PC-9 (cell line): Measurements from ENCODE around the gene ZFHX3. TPM values are rescaled to one million over a fixed set of nuclear protein-coding genes. Genes with fewer than 3 reads are reported as not detected.

ENCODE experiments used
- BruUV-seq: library from RNA; stranded (reverse); fragments of 400-500 nt; replicated peaks from 2 replicates; lab custom pipeline; 2021; lab: Mats Ljungman, UMichigan
- CTCF ChIA-PET: fragments of 300-600 bp; sonication (Branson Sonifier 250); formaldehyde crosslinking; loops from one replicate; lab custom pipeline; 2022; ENCODE audit warnings: antibody characterized with exemption; lab: Charles Lee
- POLR2A ChIA-PET: fragments of 300-600 bp; sonication (Branson Sonifier 250); formaldehyde crosslinking; loops from one replicate; lab custom pipeline; 2022; ENCODE audit warnings: antibody characterized with exemption; ENCODE audit not compliant: unreplicated experiment; lab: Charles Lee
- DNase-seq, 2 experiments: peaks; one replicate each; pipeline versions ENCODE4 v3.0.0 to v3.0.0-alpha.2; 2015 to 2022; ENCODE audit warnings: mixed read lengths in 1 of 2
- H2AFZ ChIP-seq: fragments of 200-600 bp; sonication (generic); 2 replicates; pipeline ENCODE4 v1.8.1; 2017; ENCODE audit warnings: antibody characterized with exemption
- H3F3A ChIP-seq: fragments of 200-600 bp; sonication (generic); 2 replicates; pipeline ENCODE4 v1.8.1; 2017; ENCODE audit warnings: antibody characterized with exemption, mild to moderate bottlenecking, low read depth; ENCODE audit not compliant: insufficient read depth
- H3K27ac ChIP-seq: fragments of 200-600 bp; sonication (generic); 2 replicates; pipeline ENCODE4 v1.6.1; 2016; ENCODE audit warnings: mixed run types
- H3K27me3 ChIP-seq: fragments of 200-600 bp; sonication (generic); 2 replicates; pipeline ENCODE4 v1.6.1; 2016; ENCODE audit warnings: low read depth, mixed run types; ENCODE audit not compliant: insufficient read depth
- H3K36me3 ChIP-seq: fragments of 200-600 bp; sonication (generic); 2 replicates; pipeline ENCODE4 v1.6.1; 2016; ENCODE audit warnings: low read depth, mixed run types
- H3K4me1 ChIP-seq: fragments of 200-600 bp; sonication (generic); replicated peaks from 2 replicates; pipeline ENCODE4 v1.6.1; 2016; ENCODE audit warnings: mixed run types; ENCODE audit not compliant: insufficient read depth
- H3K4me2 ChIP-seq: fragments of 200-600 bp; sonication (generic); 2 replicates; pipeline ENCODE4 v1.6.1; 2017; ENCODE audit warnings: mixed run types
- H3K4me3 ChIP-seq: fragments of 200-600 bp; sonication (generic); 2 replicates; pipeline ENCODE4 v1.6.1; 2016; ENCODE audit warnings: mixed run types
- H3K79me2 ChIP-seq: fragments of 200-600 bp; sonication (generic); 2 replicates; pipeline ENCODE4 v1.6.1; 2017; ENCODE audit warnings: low read depth, mixed run types
- H3K9me2 ChIP-seq: fragments of 200-600 bp; sonication (generic); 2 replicates; pipeline ENCODE4 v1.8.1; 2017; ENCODE audit warnings: mild to moderate bottlenecking; ENCODE audit not compliant: insufficient read depth
- H3K9me3 ChIP-seq: fragments of 200-600 bp; sonication (generic); 2 replicates; pipeline ENCODE4 v1.8.1; 2016; ENCODE audit warnings: low read depth; ENCODE audit not compliant: insufficient read depth
- H4K20me1 ChIP-seq: fragments of 200-600 bp; sonication (generic); 2 replicates; pipeline ENCODE4 v1.8.1; 2017; ENCODE audit not compliant: insufficient read depth
- CTCF ChIP-seq: fragments of 200-600 bp; sonication (generic); conservative IDR thresholded peaks from 2 replicates; pipeline ENCODE4 v1.6.1; 2017; ENCODE audit warnings: mixed run types, antibody characterized with exemption, mild to moderate bottlenecking, moderate library complexity
- EZH2 ChIP-seq: fragments of 200-600 bp; sonication (generic); IDR thresholded peaks from 2 replicates; pipeline ENCODE4 v1.8.0; 2017; ENCODE audit warnings: antibody characterized with exemption, low read depth
- intact Hi-C: fragments of 100-400 bp; cut with micrococcal nuclease; formaldehyde crosslinking; loops from one replicate; pipeline ENCODE4 v1.10.0; 2022; ENCODE audit not compliant: unreplicated experiment
- total RNA-seq: library from RNA; stranded (reverse); gene quantifications from 2 replicates; pipeline ENCODE4 v1.2.3, GENCODE V29; 2021

Gene ZFHX3
- total RNA-seq, 1 experiment from 2014 or later: 23.1 TPM

- Histone ChIP-seq H3K36me3 (no peaks in the 10 kb centered on the region), H3K4me1 (peaks cover 68% of the 10 kb centered on the region), H3K4me2 (no peak overlapping the region), H3K9me3 (no peaks in the 10 kb centered on the region), H3K79me2 (peaks cover 82% of the 10 kb centered on the region), H3K27ac (no peak overlapping the region), H3K27me3 (no peaks in the 10 kb centered on the region), H2AFZ (no peak overlapping the region), H3K4me3 (no peak overlapping the region), H3K9me2 (no peaks in the 10 kb centered on the region), H4K20me1 (no peaks in the 10 kb centered on the region), H3F3A (peaks cover 57% of the 10 kb centered on the region)
- TF ChIP-seq EZH2 (no peak), CTCF (no peak)
- ChIA-PET POLR2A (no interaction called here), CTCF (no interaction called here)
- no TSS peak for BruUV-seq
- DNase-seq: no peak
- intact Hi-C loops: loop anchor here (10.0 kb wide), 1 partner anchor 386 kb away; no protein-coding TSS in a partner anchor
Measured at GRCh38 chr16:73051226-73051625, 3.3 kb upstream of the ZFHX3 start.

- H3K36me3 ChIP-seq: no peaks in the 10 kb centered on the region
- no peak overlapping the region for H3K4me3 ChIP-seq
- peaks cover 82% of the 10 kb centered on the region for H3K79me2 ChIP-seq
- H3K4me2 ChIP-seq: peak overlapping the region; percentile 97
- H3K9me3 ChIP-seq: no peaks in the 10 kb centered on the region
- no peaks in the 10 kb centered on the region for H3K27me3 ChIP-seq
- ChIA-PET POLR2A (no interaction called here), CTCF (interaction anchor here (0.5 kb wide), 1 partner anchor 94 kb away, joined by 4 read pairs; no protein-coding TSS in a partner anchor)
- TF ChIP-seq EZH2: no peak
- no peak for TF ChIP-seq CTCF
- BruUV-seq: no TSS peak
- H3F3A ChIP-seq: peaks cover 53% of the 10 kb centered on the region
- no peak for DNase-seq
- intact Hi-C loops: loop anchor here (10.0 kb wide), 1 partner anchor 386 kb away; no protein-coding TSS in a partner anchor
- peaks cover 68% of the 10 kb centered on the region for H3K4me1 ChIP-seq
- H2AFZ ChIP-seq: no peak overlapping the region
- H3K27ac ChIP-seq: peak overlapping the region; percentile 97
- no peaks in the 10 kb centered on the region for H3K9me2 ChIP-seq
- H4K20me1 ChIP-seq: no peaks in the 10 kb centered on the region
Measured at GRCh38 chr16:73050201-73051099, 2.5 kb upstream of the ZFHX3 start.

- Histone ChIP-seq H3K36me3 (no peaks in the 10 kb centered on the region), H2AFZ (no peak overlapping the region), H3K9me2 (no peaks in the 10 kb centered on the region), H3K27me3 (no peaks in the 10 kb centered on the region), H3K4me1 (peaks cover 70% of the 10 kb centered on the region), H3K9me3 (no peaks in the 10 kb centered on the region), H3K4me2 (peak overlapping the region; percentile 97), H3K4me3 (peak overlapping the region; percentile 89), H3K79me2 (peaks cover 89% of the 10 kb centered on the region), H4K20me1 (no peaks in the 10 kb centered on the region), H3F3A (peaks cover 44% of the 10 kb centered on the region), H3K27ac (peak overlapping the region; percentile 97)
- BruUV-seq: no TSS peak
- ChIA-PET CTCF (no interaction called here), POLR2A (interaction anchor here (0.6 kb wide), 1 partner anchor 163 kb away, joined by 3 read pairs; no protein-coding TSS in a partner anchor)
- intact Hi-C loops: loop anchor here (2.0 to 5.0 kb wide), 4 partner anchors 122 to 547 kb away; no protein-coding TSS in a partner anchor
- no peak for DNase-seq
- no peak for TF ChIP-seq CTCF
- no peak for TF ChIP-seq EZH2
Measured at GRCh38 chr16:73049511-73049910, 1.6 kb upstream of the ZFHX3 start.
